Amniotic stem cell (primary cell): ENCODE measurements around the gene SNX25.
"Not testable (repeated sequence)": the region's sequence is repeated elsewhere in the genome, so short reads cannot be mapped to it uniquely, and the experiment has no call there.

ENCODE experiments used
- DNase-seq: peaks from one replicate; lab custom pipeline; 2025; lab: John Stamatoyannopoulos, UW

Gene SNX25

GRCh38 chr4:185344743-185345538, 135.5 kb downstream of the SNX25 start:
- no peak for DNase-seq

- no peak for DNase-seq
Observed at GRCh38 chr4:185346975-185347601, 137.7 kb downstream of the SNX25 start.

- no peak for DNase-seq
Observed at GRCh38 chr4:185351691-185352090, 142.3 kb downstream of the SNX25 start.

- DNase-seq = no peak
Observed at GRCh38 chr4:185352202-185352601, 142.8 kb downstream of the SNX25 start.

- DNase-seq = no peak
Observed at GRCh38 chr4:185352741-185353140, 143.3 kb downstream of the SNX25 start.

- no peak for DNase-seq
Observed at GRCh38 chr4:185357211-185357610, 147.8 kb downstream of the SNX25 start.

- DNase-seq = no peak
Observed at GRCh38 chr4:185357733-185358440, 148.5 kb downstream of the SNX25 start.

- no peak for DNase-seq
Observed at GRCh38 chr4:185358514-185358913, 149.1 kb downstream of the SNX25 start.

- DNase-seq = no peak
Observed at GRCh38 chr4:185358959-185359358, 149.6 kb downstream of the SNX25 start.

GRCh38 chr4:185359767-185360446, 150.5 kb downstream of the SNX25 start:
- no peak for DNase-seq

- DNase-seq = no peak
Observed at GRCh38 chr4:185361872-185362271, 152.5 kb downstream of the SNX25 start.

GRCh38 chr4:185362570-185362969, 153.2 kb downstream of the SNX25 start:
- not testable (repeated sequence) for DNase-seq

- no peak for DNase-seq
Observed at GRCh38 chr4:185363251-185363650, 153.9 kb downstream of the SNX25 start.

GRCh38 chr4:185364886-185365285, 155.5 kb downstream of the SNX25 start:
- DNase-seq = no peak

GRCh38 chr4:185369731-185370130, 160.3 kb downstream of the SNX25 start:
- no peak for DNase-seq

- DNase-seq = no peak
Observed at GRCh38 chr4:185370268-185370949, 161.0 kb downstream of the SNX25 start.

- DNase-seq = no peak
Observed at GRCh38 chr4:185371702-185372101, 162.3 kb downstream of the SNX25 start.

GRCh38 chr4:185374027-185374426, 164.6 kb downstream of the SNX25 start:
- no peak for DNase-seq

- DNase-seq = no peak
Observed at GRCh38 chr4:185374573-185374972, 165.2 kb downstream of the SNX25 start.

- DNase-seq = no peak
Observed at GRCh38 chr4:185378264-185378663, 168.9 kb downstream of the SNX25 start.

GRCh38 chr4:185379326-185380295, 170.2 kb downstream of the SNX25 start:
- DNase-seq = no peak
